ENCODE results near the gene RASSF8.

- TF ChIP-seq, protein P1, sequence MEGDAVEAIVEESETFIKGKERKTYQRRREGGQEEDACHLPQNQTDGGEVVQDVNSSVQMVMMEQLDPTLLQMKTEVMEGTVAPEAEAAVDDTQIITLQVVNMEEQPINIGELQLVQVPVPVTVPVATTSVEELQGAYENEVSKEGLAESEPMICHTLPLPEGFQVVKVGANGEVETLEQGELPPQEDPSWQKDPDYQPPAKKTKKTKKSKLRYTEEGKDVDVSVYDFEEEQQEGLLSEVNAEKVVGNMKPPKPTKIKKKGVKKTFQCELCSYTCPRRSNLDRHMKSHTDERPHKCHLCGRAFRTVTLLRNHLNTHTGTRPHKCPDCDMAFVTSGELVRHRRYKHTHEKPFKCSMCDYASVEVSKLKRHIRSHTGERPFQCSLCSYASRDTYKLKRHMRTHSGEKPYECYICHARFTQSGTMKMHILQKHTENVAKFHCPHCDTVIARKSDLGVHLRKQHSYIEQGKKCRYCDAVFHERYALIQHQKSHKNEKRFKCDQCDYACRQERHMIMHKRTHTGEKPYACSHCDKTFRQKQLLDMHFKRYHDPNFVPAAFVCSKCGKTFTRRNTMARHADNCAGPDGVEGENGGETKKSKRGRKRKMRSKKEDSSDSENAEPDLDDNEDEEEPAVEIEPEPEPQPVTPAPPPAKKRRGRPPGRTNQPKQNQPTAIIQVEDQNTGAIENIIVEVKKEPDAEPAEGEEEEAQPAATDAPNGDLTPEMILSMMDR (IDR thresholded peaks at IDR 0.05; ENCODE audit: insufficient read depth, low read length, poor library complexity, severe bottlenecking): no peak
- TF ChIP-seq EZH2phosphoT487 (conservative IDR thresholded peaks at IDR 0.05; ENCODE audit: low read length): no peak
These were observed 95.9 kb downstream of the RASSF8 start for GRCh38 chr12:26054383-26054782.

Data from SU-DHL-6 (cell line).